ENCODE results near the gene ZFHX3. TPM values are rescaled to one million over a fixed set of nuclear protein-coding genes. Genes with fewer than 3 reads are reported as not detected.
"Not testable (repeated sequence)": the region's sequence is repeated elsewhere in the genome, so short reads cannot be mapped to it uniquely, and the experiment has no call there.

The ZFHX3 gene
- total RNA-seq, 4 donors from 2014 or later, result 36.3 to 44.0 (median 38.1) TPM

- no peak for DNase-seq (ENCODE audit: low spot score in 2 of 2)
- 39 to 53% methylated on average over 12 of the region's 12 CpGs for WGBS, 2 donors
Observed at GRCh38 chr16:73010150-73010676, 37.7 kb downstream of the ZFHX3 start.

DNA sequence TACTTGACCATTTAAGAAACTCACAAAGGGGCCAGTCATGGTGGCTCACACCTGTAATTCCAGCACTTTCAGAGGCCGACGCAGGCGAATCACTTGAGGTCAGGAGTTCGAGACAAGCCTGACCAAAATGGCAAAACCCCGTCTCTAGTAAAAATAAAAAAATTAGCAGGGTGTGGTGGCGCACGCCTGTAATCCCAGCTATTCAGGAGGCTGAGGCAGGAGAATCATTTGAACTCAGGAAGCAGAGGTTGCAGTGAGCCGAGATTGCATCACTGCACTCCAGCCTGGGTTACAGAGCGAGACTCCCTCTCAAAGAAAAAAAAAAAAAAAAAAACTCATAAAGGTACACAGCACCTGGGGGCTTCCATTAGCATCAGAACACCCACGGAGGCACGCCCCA is 38.2 kb downstream of the ZFHX3 start:
- not testable (repeated sequence) for H3K27ac ChIP-seq; H3K36me3 ChIP-seq; H3K9me3 ChIP-seq; H3K4me3 ChIP-seq; H3K27me3 ChIP-seq; DNase-seq (ENCODE audit: low spot score in 2 of 2)
- H3K4me1 ChIP-seq, result peaks cover 0 to 26% (median 6%) of the 10 kb centered on the region in 4 donors
- 90 to 92% methylated on average over 11 of the region's 11 CpGs for WGBS, 2 donors

More at GRCh38 chr16:73010150-73010676, 37.7 kb downstream of the ZFHX3 start:
- Histone ChIP-seq H3K36me3 (no peaks in the 10 kb centered on the region), H3K27ac (no peak overlapping the region), H3K27me3 (no peaks in the 10 kb centered on the region), H3K4me1 (peaks cover 0 to 26% (median 6%) of the 10 kb centered on the region in 4 donors), H3K4me3 (no peak overlapping the region), H3K9me3 (no peaks in the 10 kb centered on the region)
- no peak for TF ChIP-seq EP300 (IDR thresholded peaks at IDR 0.05)
- TF ChIP-seq POLR2A (IDR thresholded peaks at IDR 0.05), result no peak
- TF ChIP-seq CTCF (IDR thresholded peaks at IDR 0.05), result no peak

GRCh38 chr16:73006026-73006425 is 41.9 kb downstream of the ZFHX3 start:
- no peak for TF ChIP-seq EP300 (IDR thresholded peaks at IDR 0.05)
- no peak for TF ChIP-seq POLR2A (IDR thresholded peaks at IDR 0.05)
- TF ChIP-seq CTCF (IDR thresholded peaks at IDR 0.05), result no peak
- H3K9me3 ChIP-seq, result peaks cover 0 to 6% (median 0%) of the 10 kb centered on the region in 4 donors

GRCh38 chr16:73002866-73003265 is 45.1 kb downstream of the ZFHX3 start:
- 61 to 62% methylated on average over 2 of the region's 2 CpGs for WGBS, 2 donors
- Histone ChIP-seq H3K4me1 (peaks cover 0 to 50% (median 18%) of the 10 kb centered on the region in 4 donors), H3K27me3 (no peaks in the 10 kb centered on the region), H3K27ac (no peak overlapping the region), H3K4me3 (no peak overlapping the region), H3K9me3 (peaks cover 0 to 7% (median 0%) of the 10 kb centered on the region in 4 donors), H3K36me3 (no peaks in the 10 kb centered on the region)
- no peak for DNase-seq (ENCODE audit: low spot score in 2 of 2)
- no peak for TF ChIP-seq CTCF (IDR thresholded peaks at IDR 0.05)
- TF ChIP-seq POLR2A (IDR thresholded peaks at IDR 0.05), result no peak
- TF ChIP-seq EP300 (IDR thresholded peaks at IDR 0.05), result no peak

More at GRCh38 chr16:73006026-73006425, 41.9 kb downstream of the ZFHX3 start:
- Histone ChIP-seq H3K27ac (no peak overlapping the region), H3K4me1 (peaks cover 0 to 36% (median 15%) of the 10 kb centered on the region in 4 donors), H3K36me3 (no peaks in the 10 kb centered on the region), H3K4me3 (no peak overlapping the region), H3K27me3 (no peaks in the 10 kb centered on the region)
- no peak for DNase-seq (ENCODE audit: low spot score in 2 of 2)
- WGBS, 2 donors, result 98 to 100% methylated on average over 2 of the region's 2 CpGs

DNA sequence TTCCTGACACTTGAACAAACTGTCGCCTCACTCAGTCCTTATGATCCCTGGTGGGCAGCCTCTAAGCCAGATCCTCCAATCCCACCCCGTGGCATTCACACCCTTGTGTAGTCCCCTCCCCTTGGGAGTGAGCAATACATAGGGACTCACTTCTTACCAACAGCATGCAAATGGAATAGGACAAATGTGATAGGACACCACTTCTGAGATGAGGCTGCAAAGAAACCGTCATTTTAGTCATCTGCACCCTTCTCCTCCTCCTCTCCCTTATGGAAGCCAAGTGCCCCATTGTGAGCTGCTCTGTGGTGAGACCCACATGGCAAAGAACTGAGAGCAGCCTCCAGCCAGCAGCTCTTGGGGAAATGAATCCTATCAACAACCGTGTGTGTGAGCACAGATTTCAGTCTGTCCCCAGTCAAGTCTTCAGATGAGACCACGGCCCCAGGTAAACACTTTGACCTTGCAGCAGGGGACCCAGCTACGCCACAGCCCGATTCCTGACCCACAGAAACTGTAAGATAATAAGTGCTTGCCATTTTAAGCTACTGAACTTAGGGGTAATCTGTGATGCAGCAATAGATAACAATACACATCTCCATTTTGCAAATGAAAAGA is 46.9 kb downstream of the ZFHX3 start:
- peak overlapping the region in 1 of 4 donors; percentile 38 for H3K4me3 ChIP-seq
- H3K27ac ChIP-seq, result peak overlapping the region; percentile 63 to 89 (median 76)
- H3K9me3 ChIP-seq, result peaks cover 0 to 7% (median 0%) of the 10 kb centered on the region in 4 donors
- no peaks in the 10 kb centered on the region for H3K27me3 ChIP-seq
- no peaks in the 10 kb centered on the region for H3K36me3 ChIP-seq
- no peak for TF ChIP-seq CTCF (IDR thresholded peaks at IDR 0.05)
- no peak for TF ChIP-seq POLR2A (IDR thresholded peaks at IDR 0.05)
- TF ChIP-seq EP300 (IDR thresholded peaks at IDR 0.05), result no peak
- H3K4me1 ChIP-seq, result peaks cover 0 to 69% (median 28%) of the 10 kb centered on the region in 4 donors
- 69 to 75% methylated on average over 7 of the region's 7 CpGs for WGBS, 2 donors
- no peak for DNase-seq (ENCODE audit: low spot score in 2 of 2)

All from tibial nerve (tissue), 4 donors.